Head of caudate nucleus (tissue), 42 donors: ENCODE results near the gene WAS.
"Not testable (repeated sequence)": the region's sequence is repeated elsewhere in the genome, so short reads cannot be mapped to it uniquely, and the experiment has no call there.

ENCODE experiments used
- DNase-seq, 42 donors: peaks; one replicate each; pipeline versions ENCODE4 v3.0.0 to v3.0.0-alpha.2; 2020 to 2021; ENCODE audit warnings: mixed read lengths in 7 of 42
- intact Hi-C: fragments of 100-400 bp; cut with DNase I; formaldehyde crosslinking; loops from one replicate; pipeline ENCODE4 v1.15.0; 2022

The WAS gene

DNA sequence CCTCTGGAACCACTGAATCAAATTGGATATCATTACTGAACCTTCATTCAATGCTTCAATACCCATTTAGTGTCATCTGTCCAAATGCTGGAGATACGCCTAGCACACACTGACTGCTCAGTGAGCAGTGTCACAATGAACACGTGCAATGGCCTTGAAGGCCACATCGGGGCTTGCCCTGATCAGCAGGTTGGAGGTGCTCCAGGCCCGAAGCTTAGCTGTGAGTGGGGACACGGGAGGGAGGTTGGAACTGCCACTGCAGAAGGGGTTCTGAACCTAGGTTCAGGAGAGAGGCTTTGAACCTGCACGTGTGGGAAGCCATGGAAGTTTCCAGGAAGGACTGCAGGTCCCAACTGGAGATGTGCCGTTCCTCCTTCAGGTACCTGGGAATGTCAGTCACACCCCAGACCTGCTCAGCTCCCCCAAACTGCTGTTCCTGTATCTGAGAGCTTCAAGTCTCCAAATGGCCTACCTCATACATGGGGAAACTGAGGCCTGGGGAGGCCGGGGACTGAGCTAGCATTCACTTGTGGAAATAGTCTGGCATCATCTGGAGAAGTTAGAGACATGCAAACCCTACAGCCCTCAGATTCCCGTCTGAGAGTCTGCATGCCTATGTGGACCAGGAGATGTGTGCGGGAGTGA lies 1.9 kb upstream of the WAS start:
- intact Hi-C loops, result no loop called here

DNA sequence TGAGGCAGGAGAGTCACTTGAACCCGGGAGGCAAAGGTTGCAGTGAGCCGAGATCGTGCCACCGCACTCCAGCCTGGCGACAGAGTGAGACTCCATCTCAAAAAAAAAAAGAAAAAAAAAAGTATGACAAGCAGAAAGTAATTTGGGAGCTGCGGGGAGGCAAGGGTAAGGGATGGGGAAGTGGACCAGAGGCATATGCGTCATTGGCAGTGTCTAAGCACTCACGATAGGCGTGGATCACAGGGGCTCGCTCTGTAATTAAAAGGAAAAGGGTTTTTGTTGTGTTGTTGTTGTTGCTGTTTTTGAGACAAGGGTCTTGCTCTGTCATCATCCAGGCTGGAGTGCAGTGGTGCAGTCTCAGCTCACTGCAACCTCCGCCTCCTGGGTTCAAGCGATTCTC lies 804 bp upstream of the WAS start:
- intact Hi-C loops, result not testable (repeated sequence)
- DNase-seq, result peak in 2 of 42 donors; percentile 7 to 19

More for the DNA sequence above, 1.9 kb upstream of the WAS start:
- no peak for DNase-seq

DNA sequence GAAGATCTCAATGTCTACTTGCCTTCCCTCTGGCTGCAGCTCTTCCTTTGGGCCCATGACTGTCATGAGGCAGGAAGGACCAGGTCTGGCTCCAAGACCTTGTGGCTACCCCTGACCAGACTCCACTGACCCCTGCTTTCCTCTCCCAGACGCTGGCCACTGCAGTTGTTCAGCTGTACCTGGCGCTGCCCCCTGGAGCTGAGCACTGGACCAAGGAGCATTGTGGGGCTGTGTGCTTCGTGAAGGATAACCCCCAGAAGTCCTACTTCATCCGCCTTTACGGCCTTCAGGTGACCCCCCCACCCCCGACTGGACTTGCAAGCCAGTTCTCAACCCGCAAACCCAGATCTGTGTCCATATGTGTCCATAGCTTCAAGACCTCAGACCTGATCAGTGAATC lies 535 bp downstream of the WAS start:
- intact Hi-C loops, result no loop called here
- DNase-seq, result no peak

DNA sequence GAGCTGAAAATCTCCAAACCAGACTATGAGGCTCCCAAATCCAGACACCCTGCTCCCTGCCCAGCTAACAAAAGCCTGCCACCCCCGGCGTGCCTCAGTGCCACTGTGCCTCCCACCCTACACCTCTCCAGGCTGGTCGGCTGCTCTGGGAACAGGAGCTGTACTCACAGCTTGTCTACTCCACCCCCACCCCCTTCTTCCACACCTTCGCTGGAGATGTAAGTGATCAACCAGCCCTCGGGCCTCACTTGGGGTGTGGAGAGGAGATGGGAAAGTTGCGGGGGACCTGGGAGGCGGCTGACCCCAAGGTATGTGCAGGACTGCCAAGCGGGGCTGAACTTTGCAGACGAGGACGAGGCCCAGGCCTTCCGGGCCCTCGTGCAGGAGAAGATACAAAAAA lies 1.8 kb downstream of the WAS start:
- intact Hi-C loops, result no loop called here
- DNase-seq, result no peak

DNA sequence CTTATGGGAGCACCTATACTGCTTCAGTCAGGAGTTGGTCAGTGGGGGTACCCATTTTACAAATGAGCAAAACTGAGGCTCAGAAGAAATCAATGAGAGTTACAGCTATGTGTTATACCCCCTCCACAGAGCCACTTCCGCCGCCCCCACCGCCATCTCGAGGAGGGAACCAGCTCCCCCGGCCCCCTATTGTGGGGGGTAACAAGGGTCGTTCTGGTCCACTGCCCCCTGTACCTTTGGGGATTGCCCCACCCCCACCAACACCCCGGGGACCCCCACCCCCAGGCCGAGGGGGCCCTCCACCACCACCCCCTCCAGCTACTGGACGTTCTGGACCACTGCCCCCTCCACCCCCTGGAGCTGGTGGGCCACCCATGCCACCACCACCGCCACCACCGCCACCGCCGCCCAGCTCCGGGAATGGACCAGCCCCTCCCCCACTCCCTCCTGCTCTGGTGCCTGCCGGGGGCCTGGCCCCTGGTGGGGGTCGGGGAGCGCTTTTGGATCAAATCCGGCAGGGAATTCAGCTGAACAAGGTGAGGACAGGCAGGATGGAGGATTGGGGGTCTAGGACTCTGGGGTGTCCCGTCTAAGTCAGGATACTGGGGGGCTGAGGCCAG lies 5.0 kb downstream of the WAS start:
- DNase-seq, result no peak
- intact Hi-C loops, result no loop called here

DNA sequence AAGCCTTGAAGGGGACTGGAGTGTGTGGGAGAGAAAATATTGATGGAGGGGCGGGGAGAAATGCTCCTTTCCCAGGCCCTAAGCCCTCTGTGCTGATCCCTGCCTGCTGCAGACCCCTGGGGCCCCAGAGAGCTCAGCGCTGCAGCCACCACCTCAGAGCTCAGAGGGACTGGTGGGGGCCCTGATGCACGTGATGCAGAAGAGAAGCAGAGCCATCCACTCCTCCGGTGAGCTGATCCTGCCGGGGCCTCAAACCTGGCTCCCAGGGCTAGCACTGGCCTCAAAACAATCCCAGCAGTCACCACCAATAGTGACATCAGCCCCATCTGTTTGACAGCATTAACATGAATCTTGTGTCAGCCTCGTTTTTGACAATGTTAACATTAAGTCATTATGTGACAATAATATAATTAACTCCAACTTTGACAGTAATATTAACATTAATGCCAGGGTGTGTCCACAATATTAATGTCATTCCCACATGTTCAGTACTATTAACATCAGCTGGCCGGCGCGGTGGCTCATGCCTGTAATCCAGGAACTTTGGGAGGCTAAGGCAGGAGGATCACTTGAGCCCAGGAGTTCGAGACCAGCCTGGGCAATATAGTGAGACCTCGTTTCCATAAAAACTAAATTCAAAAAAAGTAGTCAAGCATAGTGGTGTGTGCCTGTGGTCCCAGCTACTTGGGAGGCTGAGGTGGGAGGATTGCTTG lies 5.8 kb downstream of the WAS start:
- intact Hi-C loops, result no loop called here
- no peak for DNase-seq

DNA sequence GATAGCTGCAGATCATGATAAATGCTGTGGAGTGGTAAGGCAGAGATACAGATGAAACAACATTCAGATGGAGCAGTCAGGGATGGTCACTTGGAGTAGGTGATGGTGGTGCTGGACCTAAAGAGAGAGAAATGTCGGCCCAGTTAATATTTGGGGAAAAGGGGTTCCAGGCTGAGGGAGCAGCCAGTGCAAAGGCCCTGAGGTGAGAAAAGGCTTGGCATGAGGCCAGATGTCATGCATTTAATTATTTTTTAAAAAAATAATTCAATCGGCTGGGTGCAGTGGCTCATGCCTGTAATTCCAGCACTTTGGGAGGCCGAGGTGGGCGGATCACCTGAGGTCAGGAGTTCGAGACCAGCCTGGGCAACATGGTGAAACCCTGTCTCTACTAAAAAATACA lies 8.1 kb downstream of the WAS start:
- intact Hi-C loops, result not testable (repeated sequence)

DNA sequence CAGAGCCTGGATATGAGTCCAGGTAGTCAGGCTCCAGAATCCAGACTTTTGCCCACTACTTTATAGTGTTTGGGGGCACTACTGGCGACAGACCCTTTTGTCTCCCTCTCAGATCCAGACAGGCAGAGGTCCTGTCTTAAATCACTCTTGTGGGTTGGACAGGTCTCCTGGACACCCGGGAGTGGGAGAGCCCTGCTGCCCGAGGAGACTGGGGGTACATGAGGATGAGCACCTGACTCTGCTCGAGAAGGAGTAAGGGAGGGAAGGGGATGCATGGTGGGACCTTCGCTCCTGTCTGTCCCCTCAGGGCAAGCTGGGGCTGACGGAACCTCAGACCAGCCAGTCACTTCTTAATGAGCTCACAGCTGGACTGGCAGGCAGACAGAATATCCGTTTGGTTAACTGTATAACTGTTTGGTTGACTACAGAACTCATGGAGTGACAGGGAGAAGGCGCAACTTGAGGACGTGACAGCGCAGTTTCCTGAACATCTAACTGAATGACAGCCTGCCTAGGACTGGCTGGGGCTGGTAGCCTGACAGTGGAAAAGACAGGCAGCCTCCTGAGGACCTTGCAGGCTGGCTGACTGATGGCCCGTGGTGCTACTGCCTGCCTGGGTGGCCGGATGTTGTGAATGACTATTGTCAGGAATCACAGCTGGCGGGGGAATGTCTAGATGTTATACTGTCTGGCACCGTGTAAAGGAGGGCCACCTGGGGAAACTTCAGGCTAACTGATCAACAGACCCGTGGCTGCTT lies 11.4 kb downstream of the WAS start:
- intact Hi-C loops, result no loop called here
- DNase-seq, result no peak

More for the DNA sequence above, 8.1 kb downstream of the WAS start:
- not testable (repeated sequence) for DNase-seq

DNA sequence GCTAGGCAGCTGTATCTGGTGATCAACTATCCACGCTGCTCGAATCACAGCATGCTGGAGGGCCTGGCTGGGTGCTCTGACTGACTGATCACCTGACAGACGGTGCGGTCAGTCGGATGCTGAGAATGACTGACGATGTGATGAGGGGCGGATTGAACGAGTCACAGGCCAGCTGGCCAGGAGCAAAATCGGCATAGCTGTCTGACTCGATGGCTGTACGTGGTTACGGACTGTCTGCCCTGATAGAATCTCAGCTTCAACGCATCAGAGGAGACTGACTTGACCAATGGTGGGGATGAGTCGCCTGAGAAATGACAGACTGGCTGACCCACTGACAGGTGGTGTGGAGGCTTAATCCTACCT lies 11.9 kb downstream of the WAS start:
- intact Hi-C loops, result no loop called here

DNA sequence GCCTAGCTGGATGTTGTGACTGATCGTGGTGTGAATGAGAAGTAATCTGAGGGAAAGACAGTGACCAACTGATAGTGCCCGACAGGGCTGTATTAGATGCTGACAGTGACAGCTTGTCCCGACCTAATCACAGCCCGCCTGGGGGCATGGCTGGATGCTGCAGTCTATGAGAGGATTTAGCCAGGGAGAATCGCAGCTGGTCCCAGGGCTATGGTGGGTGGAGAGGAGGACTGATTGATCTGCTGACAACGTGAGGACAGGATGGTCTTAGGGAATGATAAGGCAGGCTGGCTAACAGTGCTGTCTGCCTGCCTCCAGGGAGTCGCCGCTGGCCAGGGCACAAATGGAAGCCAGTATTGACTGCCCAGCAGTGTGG lies 12.3 kb downstream of the WAS start:
- intact Hi-C loops, result no loop called here
- no peak for DNase-seq

More for the DNA sequence above, 11.9 kb downstream of the WAS start:
- DNase-seq, result peak in 2 of 42 donors; percentile 9 to 36

DNA sequence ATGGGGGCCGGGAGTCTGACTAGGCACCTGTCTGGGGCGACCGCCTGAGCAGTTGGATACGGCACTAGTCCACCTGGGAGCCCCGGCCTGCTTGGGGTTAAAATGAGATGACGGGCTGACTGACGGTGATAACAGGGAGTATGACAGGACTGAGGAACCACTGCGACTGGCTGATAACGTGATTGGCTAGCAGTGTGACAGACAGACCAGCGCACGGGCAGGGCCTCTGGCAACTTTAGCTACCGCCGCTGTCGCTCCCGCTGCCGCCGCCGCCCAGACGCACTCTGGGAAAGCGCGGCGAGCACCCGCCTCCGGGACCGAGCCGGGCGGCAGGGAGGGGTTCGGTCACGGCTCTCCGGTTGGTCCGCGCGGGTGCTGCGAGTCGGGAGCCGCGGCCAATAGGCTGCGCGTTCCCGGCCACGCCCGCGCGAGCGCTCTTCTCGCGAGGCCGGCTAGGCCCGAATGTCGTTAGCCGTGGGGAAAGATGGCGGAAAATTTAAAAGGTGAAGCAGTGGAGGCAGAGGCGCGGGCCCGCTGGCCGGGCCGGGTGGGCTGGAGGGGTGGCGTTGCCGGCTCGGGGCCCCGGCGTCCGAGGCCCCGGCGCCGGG lies 12.8 kb downstream of the WAS start, which contains the start of gene SUV39H1:
SUV39H1 (plus strand) TSS at position 434 of the 608 bp plus-strand sequence; CDS start at position 485, 51 bp downstream.
- peak; percentile 72 to 95 (median 88) for DNase-seq
- intact Hi-C loops, result no loop called here

DNA sequence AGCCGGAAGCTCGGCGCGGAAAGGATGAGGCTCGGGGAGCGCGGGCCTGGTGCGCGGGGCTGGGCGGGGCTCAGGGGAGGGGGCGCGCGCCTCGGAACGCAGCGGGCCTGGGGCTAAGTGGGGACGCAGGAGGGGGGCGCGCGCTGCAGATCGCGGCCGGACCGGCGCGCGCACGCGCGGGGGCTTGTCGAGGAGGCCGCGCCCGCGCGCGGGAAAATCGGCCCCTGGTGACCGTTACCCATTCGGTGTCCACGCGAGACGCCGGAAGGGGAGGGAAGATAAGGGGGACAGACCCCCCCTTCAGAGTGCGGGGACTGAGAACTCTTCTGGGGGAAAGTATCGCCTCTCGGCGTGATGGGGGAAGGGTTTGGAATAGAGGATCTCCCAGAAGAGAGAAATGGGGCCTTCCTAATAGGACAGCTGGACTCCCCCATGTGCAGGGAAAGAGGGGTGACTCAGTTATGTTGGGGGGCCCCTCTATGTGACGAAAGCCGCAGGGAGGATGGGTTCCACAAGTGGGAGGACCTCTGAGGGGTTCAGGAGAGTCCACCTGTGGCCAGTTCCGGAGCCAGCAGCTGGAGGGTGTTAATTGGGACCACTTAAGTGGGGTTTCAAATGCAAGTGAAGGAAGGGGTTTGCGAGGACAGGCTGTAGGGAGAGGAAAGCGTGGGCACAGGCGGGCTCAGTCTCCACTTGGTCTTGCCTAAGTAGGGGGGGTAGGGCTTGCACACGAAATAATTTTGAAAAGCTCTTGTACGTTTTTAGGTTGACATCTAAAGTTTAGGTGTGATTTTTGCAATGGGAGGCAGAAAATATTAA lies 13.5 kb downstream of the WAS start:
- DNase-seq, result peak in 17 of 42 donors; percentile 10 to 53 (median 21)
- intact Hi-C loops, result no loop called here

DNA sequence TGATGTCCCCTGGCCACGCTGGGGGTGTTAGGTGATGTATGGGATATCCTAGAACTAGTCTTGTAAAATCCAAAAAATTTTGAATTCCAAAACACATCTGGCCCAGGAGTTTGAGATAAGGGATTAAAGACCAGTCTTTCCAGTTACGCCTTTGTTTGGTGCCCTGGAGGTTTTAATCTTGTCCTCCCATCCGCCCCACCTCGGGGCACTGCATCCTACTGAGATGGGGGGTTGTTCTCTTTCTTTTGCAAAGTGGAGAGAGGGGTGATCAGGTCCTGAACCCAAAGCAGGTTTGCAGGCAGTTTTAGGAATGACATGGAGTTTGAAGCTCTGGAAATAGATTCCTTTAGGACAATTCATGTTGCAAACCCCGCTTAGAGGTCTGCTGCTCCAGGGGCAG lies 14.7 kb downstream of the WAS start:
- intact Hi-C loops, result no loop called here

DNA sequence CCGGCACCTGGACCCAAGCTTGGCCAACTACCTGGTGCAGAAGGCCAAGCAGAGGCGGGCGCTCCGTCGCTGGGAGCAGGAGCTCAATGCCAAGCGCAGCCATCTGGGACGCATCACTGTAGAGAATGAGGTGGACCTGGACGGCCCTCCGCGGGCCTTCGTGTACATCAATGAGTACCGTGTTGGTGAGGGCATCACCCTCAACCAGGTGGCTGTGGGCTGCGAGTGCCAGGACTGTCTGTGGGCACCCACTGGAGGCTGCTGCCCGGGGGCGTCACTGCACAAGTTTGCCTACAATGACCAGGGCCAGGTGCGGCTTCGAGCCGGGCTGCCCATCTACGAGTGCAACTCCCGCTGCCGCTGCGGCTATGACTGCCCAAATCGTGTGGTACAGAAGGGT lies 16.6 kb downstream of the WAS start:
- no peak for DNase-seq
- intact Hi-C loops, result no loop called here

More for the DNA sequence above, 14.7 kb downstream of the WAS start:
- no peak for DNase-seq

DNA sequence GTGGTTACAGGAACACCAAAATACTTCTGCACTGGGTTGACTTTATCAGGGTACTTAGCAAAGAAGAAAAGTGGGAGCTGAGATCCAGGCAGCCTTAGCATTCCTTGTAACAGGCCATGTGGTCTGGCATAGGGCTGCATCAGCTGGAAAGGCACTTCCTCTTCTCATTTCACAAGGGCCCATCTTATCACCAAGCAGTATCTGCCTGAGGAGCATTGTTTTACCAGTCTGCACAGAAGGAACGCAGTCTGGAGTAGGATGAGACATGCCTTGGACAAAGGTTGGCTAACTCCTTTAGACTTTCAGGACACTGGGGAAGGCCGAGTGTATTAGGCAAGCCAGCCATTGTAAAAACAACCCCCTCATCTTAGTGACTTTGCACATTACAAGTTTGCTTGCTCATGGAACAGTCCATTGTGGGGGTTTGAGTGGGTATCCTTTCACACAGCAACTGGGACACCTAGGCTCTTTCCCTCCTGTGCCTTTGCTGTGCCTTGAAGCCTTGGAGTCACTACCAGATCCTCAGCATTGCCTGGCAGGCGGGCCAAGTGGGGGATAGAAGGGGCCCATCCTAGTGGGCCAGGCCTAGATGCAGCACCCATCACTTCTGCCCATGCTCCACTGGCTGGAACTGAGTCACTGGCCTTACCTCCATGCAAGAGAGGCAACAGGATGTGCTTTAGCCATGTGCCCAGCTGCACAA lies 17.5 kb downstream of the WAS start:
- intact Hi-C loops, result no loop called here

DNA sequence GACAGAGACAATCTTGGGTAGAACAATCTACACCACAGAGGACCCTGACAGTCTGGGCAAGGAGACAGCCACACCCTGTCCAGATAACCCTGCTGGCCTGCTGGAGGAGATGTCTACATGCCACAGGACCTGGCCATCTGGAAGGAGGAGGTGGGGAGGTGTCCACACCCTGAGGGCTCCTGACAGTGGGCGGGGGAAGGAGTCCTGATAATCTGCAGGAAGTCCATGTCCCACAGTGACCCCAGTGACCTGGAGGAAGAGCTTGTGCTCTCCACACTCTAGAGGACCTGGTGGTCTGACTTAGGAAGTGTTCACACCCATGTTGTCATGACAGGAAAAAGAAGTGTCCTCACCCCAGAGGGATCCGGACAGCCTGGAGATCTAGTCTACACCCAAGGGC lies 18.4 kb downstream of the WAS start:
- DNase-seq, result no peak
- intact Hi-C loops, result no loop called here

More for the DNA sequence above, 17.5 kb downstream of the WAS start:
- DNase-seq, result no peak

DNA sequence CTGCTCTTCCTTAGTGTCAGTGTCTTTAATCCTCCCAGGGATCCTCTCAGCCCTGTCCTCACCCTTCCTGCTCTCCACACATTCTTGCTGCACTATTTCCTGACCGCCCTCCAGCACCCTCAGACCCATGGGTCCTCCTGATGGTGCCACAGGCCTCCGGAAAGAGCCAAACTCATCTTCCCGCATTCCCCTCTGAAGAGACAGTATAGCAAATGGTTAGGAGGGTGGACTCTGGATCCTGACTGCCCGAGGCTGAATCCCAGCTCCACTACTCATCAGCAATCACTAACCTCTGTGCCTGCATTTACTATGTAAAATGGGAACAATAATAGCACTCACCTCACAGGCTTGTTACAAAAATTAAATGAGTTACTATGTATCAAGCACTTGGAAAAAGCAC lies 19.1 kb downstream of the WAS start:
- intact Hi-C loops, result no loop called here
- DNase-seq, result no peak

DNA sequence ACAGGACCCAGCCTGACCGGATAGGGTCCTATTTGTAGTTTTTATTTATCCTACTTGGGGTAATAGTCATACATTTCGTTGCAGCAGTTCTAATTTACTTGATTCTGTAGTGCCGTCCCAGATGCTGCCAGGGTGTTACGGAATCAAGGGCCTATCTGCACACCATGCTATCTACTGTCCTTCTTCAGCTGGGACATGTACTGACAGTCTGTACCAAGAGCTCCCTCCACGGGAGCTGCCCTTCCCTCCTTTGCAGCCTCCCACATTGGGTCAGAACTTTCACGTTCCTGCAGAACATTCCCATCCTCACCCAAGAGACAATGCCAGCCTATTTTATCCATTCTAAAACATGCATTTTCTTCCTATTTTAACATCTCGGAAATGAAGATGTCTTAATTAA lies 19.6 kb downstream of the WAS start:
- intact Hi-C loops, result no loop called here
- DNase-seq, result no peak
